HG03045 (cell line): ENCODE measurements around the gene SIN3B.

ENCODE experiments used
- ATAC-seq: cut with Tn5 transposase; IDR thresholded peaks from one replicate; pipeline ENCODE4 v1.9.1; 2021; ENCODE audit warnings: mild to moderate bottlenecking, moderate library complexity; ENCODE audit not compliant: unreplicated experiment

Gene SIN3B

DNA sequence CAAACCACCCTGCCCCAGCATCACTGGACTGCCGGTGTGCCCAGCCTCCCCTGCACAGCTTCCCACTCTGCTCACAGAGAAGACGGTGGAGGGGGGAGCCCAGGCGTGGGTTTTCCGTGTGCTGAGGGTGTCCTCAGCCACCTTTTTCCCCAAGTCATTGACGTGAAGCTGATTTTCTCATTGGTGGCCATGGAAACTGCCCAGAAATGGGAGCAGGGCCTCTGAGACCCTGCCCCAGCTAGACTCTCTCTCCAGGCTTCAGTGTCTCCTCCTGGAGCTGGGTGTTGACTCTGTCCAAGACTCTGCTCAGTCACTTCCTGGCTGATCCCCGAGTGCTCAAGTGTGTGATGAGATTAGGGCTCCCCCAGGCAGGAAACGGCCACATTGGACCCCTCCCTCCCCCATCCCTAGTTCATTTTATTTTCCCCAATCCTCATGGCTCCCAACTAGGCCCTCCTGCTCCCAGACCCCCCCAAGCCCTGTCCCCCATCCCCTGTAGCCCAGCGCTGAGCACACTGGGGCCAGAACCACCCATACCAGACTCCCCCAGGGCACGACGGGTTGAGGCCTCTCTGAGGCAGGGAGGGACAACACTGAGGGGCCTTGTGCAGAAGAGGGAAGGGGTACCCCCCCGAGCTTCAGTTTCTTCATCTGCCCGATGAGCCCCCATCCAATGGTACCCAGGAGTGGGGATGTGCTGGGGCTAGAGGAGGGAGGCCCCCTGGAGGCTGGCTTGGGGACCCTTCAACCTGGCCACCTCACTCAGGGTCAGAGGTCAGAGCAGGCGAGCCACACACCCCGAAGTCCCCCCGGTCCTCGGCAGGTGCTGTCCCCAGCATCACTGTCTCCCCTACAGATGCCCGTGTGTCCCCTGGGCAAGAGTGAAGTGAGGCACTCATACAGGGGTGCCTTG lies 58.4 kb downstream of the SIN3B start:
- ATAC-seq: no peak

DNA sequence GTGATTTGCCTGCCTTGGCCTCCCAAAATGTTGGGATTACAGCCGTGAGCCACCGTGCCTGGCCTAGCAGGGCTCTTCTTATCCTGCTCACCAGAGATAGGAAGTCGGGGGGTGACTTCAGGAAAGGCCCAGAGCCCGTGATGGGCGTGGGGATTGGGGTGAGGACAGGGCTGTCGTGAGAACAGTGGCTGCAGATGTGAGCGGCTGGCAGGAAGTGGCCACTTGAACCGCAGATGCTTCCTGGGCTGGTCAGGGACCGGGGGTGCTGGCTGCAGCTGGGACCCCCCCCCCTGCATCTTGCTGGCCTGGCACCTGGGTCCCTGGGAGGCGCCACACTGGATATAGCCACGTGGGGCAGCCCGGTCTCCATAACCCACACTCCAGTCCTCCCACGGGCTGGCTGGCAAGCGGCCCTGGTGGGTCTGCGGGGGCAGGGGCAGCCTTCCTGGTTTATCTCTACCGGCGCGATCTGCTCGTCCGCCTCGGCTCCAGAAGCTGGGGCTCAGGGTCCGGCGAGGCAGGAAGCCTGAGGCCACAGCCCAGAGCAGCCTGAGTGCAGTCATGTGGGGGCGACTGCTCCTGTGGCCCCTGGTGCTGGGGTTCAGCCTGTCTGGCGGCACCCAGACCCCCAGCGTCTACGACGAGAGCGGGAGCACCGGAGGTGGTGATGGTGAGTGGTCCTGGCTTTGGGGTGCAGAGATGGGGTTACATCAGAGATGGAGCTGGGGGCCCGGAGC lies 59.6 kb downstream of the SIN3B start, which contains the start of gene F2RL3:
F2RL3 (plus strand) TSS at position 371 of the 737 bp plus-strand sequence; CDS start at position 562, 191 bp downstream.
- no peak for ATAC-seq

DNA sequence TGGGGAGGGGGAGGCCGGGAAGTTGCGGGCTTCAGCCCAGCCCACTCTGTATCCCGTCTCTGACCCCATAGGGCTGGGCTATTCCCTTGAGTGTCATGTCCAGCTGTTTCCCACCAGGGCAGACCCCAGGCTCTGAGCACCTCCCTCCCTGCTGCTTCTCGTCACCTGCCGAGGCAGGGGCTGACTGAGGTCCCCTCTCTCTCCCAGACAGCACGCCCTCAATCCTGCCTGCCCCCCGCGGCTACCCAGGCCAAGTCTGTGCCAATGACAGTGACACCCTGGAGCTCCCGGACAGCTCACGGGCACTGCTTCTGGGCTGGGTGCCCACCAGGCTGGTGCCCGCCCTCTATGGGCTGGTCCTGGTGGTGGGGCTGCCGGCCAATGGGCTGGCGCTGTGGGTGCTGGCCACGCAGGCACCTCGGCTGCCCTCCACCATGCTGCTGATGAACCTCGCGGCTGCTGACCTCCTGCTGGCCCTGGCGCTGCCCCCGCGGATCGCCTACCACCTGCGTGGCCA lies 60.2 kb downstream of the SIN3B start:
- ATAC-seq: no peak

DNA sequence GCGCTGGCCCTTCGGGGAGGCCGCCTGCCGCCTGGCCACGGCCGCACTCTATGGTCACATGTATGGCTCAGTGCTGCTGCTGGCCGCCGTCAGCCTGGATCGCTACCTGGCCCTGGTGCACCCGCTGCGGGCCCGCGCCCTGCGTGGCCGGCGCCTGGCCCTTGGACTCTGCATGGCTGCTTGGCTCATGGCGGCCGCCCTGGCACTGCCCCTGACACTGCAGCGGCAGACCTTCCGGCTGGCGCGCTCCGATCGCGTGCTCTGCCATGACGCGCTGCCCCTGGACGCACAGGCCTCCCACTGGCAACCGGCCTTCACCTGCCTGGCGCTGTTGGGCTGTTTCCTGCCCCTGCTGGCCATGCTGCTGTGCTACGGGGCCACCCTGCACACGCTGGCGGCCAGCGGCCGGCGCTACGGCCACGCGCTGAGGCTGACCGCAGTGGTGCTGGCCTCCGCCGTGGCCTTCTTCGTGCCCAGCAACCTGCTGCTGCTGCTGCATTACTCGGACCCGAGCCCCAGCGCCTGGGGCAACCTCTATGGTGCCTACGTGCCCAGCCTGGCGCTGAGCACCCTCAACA lies 60.8 kb downstream of the SIN3B start:
- ATAC-seq: no peak

DNA sequence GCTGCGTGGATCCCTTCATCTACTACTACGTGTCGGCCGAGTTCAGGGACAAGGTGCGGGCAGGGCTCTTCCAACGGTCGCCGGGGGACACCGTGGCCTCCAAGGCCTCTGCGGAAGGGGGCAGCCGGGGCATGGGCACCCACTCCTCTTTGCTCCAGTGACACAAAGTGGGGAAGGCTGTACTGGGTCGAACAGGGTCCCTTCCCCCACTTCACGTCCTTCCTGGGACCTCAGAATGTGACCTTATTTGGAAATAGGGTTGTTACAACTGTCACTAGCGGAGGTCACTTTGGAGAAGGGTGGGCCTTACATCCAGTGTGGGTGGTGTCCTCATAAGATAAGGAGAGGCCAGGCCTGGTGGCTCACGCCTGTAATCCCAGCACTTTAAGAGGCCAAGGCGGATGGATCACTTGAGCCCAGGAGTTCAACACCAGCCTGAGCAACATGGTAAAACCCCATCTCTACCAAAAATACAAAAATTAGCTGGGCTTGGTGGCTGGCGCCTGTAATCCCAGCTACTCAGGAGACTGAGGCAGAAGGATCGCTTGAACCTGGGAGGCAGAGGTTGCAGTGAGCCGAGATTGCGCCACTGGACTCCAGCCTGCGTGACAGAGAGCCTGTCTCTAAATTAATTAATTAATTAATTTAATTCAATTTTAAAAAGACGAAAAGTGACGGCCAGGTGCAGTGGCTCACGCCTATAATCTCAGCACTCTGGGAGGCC lies 61.4 kb downstream of the SIN3B start:
- no peak for ATAC-seq

DNA sequence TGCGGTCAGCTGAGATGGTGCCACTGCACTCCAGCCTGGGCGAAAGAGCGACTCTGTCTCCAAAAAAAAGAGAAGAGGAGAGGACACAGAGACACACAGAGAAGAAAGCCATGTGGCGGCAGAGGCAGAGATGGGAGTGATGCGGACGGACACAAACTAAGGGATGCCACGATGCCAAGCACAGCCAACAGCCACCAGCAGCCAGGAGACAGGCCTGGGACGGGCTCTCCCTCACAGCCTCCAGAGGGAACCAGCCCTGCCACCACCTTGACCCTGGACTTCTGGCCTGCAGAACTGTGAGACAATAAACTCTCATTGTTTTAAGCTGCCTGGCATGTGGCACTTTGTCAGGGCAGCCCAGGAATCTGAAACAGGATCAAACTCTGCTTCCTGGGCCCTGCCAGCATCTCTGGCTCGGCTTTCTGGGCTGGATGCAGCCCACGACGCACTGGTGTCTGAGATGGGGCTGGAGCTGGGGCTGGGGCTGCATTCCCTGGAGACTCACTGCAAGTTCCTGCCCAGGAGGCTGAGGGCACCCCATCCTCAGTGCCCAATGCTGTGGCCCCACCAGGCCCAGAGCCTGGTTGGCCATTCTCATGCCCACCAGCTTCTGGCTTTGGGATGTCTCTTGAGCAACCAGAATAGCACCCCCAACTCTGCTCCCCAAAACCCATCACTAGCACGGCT lies 62.6 kb downstream of the SIN3B start:
- no peak for ATAC-seq

- ATAC-seq: no peak
These were observed 63.2 kb downstream of the SIN3B start for GRCh38 chr19:16892436-16892835.

GRCh38 chr19:16892868-16893685 lies 63.9 kb downstream of the SIN3B start:
- no peak for ATAC-seq

DNA sequence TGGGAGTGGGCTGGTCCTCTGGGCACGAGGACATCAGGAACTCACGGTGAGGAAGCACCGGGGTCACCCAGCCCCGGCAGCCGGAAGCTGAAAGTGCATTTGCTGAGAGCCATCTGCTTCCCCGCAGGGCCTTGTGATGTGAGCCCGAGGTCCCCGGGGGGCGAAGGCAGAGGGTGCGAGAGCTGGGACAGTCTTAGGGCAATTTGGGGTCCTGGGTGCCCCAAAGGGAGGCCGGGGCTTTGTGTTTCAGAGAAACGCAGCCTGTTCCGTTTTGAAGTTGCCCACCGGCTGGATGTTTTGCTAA lies 64.4 kb downstream of the SIN3B start:
- no peak for ATAC-seq

DNA sequence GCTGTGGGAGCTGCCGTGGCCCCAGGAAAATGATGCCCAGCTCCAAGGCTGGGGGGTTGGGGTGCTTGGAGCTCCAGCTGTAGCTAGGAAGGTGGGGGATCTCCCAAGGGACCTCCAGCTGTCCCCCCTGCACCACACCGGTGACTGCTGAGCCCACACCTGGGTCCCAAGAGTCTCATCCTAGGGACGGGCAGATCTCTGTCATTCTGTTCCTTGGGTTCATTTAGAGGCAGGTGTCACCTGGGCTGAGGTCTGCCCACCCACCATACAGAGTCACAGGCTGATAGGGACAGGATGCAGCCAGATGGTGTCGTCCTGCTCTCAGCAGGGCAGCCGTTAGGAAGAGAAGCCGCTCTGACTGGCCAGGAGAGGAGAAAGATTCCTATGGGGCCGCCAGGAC lies 64.9 kb downstream of the SIN3B start:
- no peak for ATAC-seq

- no peak for ATAC-seq
These were observed 66.4 kb downstream of the SIN3B start for GRCh38 chr19:16895467-16896145.

DNA sequence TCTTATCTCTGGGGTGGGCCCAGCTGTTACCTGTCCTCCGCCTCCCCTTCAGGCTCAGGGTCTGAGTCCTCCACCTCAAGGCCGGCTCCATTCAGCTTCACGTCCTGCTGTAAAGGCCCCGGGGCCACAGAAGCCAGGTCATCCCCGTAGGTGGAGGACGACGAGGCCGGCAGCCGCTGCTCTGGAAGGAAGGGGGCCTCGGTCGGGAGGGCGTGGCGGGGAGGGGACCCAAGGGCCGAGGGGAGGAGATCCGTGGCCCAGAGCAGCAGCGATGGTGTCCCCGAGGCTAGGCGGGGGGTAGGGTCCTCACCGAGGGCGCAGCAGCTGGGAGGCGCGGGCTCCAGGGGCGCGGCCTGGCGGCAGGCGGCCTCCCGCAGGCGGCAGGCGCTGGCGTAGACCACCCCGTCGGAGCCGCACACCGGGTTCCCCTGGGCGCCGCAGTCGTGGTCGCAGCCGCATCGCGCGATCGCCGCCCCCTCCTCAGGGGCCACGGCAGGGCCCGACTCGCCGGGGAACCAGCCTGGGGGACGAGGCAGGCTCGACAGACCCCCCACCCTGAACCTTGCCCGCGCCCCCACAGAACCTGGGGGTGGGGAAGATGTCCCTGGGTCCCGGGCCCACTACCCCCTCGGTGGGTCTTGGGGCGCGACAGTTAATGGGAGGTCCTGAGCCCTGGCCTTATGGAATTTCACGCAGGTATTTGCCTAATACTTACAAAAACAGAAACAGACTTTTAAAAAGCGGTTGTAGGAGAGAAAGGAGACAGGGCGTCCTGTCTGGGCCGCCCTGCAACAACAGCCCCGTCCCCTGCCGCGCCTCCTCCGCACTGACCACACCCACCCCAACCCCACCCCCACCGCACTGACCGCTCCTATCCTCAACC lies 67.2 kb downstream of the SIN3B start:
- ATAC-seq: peak; percentile 28

DNA sequence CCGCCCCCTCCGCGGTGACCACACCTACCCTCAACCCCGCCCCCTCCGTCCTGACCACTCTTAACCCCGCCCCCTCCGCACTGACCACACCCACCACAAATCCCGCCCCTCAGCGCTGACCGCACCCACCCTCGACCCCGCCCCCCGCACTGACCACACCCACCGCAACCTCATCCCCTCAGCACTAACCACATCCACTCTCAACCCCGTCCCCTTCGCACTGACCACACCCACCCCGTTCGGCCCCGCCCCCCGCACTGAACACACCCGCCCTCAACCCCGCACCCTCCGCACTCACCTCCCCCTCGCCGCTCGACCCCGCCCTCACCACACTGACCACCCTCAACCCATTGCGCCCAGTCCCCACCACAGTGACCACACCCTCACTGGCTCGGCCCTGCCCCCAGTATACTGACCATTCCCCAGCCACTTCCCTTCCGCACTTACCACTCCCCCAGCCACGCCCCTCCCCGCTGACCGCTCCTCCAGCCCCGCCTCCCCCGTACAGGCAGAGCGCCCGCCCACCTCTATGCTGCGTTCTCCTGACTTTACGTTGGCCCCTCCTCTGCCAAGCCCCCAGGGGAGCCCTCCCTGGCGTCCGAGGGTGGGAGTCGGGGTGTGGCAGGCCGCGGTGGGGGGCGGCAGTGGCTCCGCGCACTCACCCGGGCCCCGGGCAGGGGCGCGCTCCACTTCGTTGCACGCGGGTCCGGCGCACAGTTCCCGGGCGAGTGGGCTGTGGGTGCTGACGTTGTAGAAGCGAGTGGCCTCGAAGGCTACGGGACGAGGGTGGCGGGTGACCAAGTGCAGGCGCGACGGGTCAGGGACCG lies 68.0 kb downstream of the SIN3B start:
- ATAC-seq: peak; percentile 46

GRCh38 chr19:16897856-16898161 lies 68.6 kb downstream of the SIN3B start:
- no peak for ATAC-seq

DNA sequence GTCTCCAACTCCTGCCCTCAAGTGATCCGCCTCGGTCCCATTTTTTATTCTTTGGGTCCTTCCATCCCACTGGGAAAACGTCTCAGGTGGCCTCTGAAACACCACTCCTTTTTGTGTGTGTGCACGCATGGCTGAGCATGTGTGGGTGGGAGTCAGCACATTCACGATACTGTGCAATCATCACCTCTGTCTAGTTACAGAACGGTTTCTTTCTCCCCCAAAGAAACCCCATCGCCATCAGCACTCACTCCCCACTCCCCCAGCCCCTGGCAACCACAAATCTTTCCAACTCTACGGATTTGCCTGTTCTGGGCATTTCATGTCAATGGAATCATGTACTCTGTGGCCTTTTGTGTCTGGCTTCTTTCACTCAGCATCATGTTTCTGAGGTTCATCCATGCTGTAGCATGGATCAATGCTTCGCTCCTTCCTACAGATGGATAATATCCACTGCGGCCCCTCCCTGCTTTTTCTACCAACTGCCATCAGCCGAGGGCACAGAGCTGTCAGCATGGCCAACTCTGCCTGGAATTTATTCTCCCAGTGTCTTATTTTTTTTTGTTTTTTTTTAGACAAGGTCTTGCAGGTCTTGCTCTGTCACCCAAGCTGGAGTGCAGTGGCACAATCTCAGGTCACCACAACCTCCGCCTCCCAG lies 69.3 kb downstream of the SIN3B start:
- ATAC-seq: no peak

DNA sequence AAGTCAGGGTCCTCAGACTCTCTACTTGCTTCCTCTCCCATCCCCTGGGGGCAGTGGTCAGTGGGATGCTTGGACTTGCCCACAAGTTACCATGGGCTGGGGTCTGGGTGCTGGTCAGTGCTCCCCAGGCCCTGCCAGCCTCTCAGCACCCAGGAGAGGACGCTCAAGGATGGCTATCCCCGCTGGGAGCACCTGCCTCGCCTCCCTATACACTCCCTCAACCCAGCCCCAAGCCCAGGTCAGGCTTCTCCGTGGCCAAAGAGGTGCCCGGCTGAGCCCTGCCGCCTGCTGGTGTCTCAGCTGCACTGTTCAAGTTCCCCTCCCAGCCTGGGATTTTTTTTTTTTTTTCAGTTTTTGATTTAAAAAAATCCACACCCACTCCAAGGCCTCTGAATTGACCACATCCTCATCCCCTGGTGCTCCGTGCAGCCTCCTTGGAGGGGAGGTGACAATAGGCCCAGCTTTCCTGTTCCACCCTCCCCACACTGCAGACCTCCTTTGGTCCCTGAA lies 70.4 kb downstream of the SIN3B start:
- ATAC-seq: no peak
